GM15510 (cell line): Measurements from ENCODE around the gene CADPS2.

Experiments used
- POLR2A ChIP-seq: IDR thresholded peaks from 3 replicates; pipeline ENCODE4 v1.6.1; 2011; ENCODE audit warnings: borderline replicate concordance; ENCODE audit not compliant: insufficient read length; ENCODE audit errors: extremely low read depth

CADPS2 gene

GRCh38 chr7:122552769-122553168 is 333.5 kb downstream of the CADPS2 start:
- TF ChIP-seq POLR2A: no peak

- TF ChIP-seq POLR2A: no peak
Measured at GRCh38 chr7:122550545-122550944, 335.7 kb downstream of the CADPS2 start.

GRCh38 chr7:122549578-122549977 is 336.7 kb downstream of the CADPS2 start:
- TF ChIP-seq POLR2A: no peak

GRCh38 chr7:122546496-122546895 is 339.8 kb downstream of the CADPS2 start:
- TF ChIP-seq POLR2A: no peak

- TF ChIP-seq POLR2A: no peak
Measured at GRCh38 chr7:122544463-122544862, 341.8 kb downstream of the CADPS2 start.

- TF ChIP-seq POLR2A: no peak
Measured at GRCh38 chr7:122543891-122544290, 342.4 kb downstream of the CADPS2 start.

GRCh38 chr7:122543166-122543565 is 343.1 kb downstream of the CADPS2 start:
- no peak for TF ChIP-seq POLR2A

GRCh38 chr7:122535086-122535485 is 351.2 kb downstream of the CADPS2 start:
- TF ChIP-seq POLR2A: no peak

GRCh38 chr7:122532406-122533269 is 353.6 kb downstream of the CADPS2 start:
- no peak for TF ChIP-seq POLR2A

- no peak for TF ChIP-seq POLR2A
Measured at GRCh38 chr7:122528879-122529481, 357.3 kb downstream of the CADPS2 start.

- no peak for TF ChIP-seq POLR2A
Measured at GRCh38 chr7:122525355-122525754, 360.9 kb downstream of the CADPS2 start.

- TF ChIP-seq POLR2A: no peak
Measured at GRCh38 chr7:122521767-122522166, 364.5 kb downstream of the CADPS2 start.

- TF ChIP-seq POLR2A: no peak
Measured at GRCh38 chr7:122520971-122521555, 365.2 kb downstream of the CADPS2 start.

- no peak for TF ChIP-seq POLR2A
Measured at GRCh38 chr7:122518488-122518887, 367.8 kb downstream of the CADPS2 start.

- TF ChIP-seq POLR2A: no peak
Measured at GRCh38 chr7:122517576-122517975, 368.7 kb downstream of the CADPS2 start.

GRCh38 chr7:122515404-122515803 is 370.9 kb downstream of the CADPS2 start:
- TF ChIP-seq POLR2A: no peak

- no peak for TF ChIP-seq POLR2A
Measured at GRCh38 chr7:122511268-122511667, 375.0 kb downstream of the CADPS2 start.

- no peak for TF ChIP-seq POLR2A
Measured at GRCh38 chr7:122507591-122507990, 378.7 kb downstream of the CADPS2 start.
